Esophagus squamous epithelium (tissue), 4 donors: Measurements from ENCODE around the gene TEP1.

ENCODE experiments used
- POLR2A ChIP-seq, 4 donors: fragments of 450-650 bp; IDR thresholded peaks; one replicate each; pipeline ENCODE4 v1.6.1; 2017; ENCODE audit warnings: antibody characterized with exemption in 4 of 4, mild to moderate bottlenecking in 4 of 4, moderate library complexity in 3 of 4
- TF ChIP-seq, protein P1 (sequence below), 6 experiments: fragments of 450-650 bp in 4 of 6; fragments of 200-600 bp in 2 of 6; sonication (generic) in 2 of 6; IDR thresholded peaks; one replicate each; pipeline ENCODE4 v1.5.1; 2016 to 2019; ENCODE audit warnings: antibody characterized with exemption in 6 of 6, mild to moderate bottlenecking in 4 of 6, moderate library complexity in 4 of 6

DNA sequence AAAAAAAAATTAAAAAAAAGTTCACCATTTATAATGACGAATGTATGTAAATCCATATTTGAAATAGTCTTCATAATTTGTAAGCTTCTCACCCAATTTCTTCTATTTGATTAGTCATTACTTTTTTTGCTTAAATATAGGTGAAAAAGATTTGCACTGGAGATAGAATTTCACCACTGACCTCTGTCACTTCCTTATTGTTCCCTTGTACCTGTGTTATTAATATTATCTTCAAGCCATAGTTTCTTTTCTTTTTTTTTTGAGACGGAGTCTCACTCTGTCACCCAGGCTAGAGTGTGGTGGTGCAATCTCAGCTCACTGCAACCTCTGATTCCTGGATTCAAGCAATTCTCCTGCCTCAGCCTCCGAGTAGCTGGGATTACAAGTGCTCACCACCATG is 15.8 kb downstream of the TEP1 start:
- TF ChIP-seq, protein P1, sequence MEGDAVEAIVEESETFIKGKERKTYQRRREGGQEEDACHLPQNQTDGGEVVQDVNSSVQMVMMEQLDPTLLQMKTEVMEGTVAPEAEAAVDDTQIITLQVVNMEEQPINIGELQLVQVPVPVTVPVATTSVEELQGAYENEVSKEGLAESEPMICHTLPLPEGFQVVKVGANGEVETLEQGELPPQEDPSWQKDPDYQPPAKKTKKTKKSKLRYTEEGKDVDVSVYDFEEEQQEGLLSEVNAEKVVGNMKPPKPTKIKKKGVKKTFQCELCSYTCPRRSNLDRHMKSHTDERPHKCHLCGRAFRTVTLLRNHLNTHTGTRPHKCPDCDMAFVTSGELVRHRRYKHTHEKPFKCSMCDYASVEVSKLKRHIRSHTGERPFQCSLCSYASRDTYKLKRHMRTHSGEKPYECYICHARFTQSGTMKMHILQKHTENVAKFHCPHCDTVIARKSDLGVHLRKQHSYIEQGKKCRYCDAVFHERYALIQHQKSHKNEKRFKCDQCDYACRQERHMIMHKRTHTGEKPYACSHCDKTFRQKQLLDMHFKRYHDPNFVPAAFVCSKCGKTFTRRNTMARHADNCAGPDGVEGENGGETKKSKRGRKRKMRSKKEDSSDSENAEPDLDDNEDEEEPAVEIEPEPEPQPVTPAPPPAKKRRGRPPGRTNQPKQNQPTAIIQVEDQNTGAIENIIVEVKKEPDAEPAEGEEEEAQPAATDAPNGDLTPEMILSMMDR (IDR thresholded peaks at IDR 0.05), result no peak
- no peak for TF ChIP-seq POLR2A (IDR thresholded peaks at IDR 0.05)
